Omental fat pad (tissue), 4 donors: Measurements from ENCODE around the gene GLRA3. TPM values are rescaled to one million over a fixed set of nuclear protein-coding genes. Genes with fewer than 3 reads are reported as not detected.

Experiments
- ATAC-seq: fragments of 150-250 bp; one replicate; pipeline ENCODE4 v1.9.1; 2016; ENCODE audit warnings: mild to moderate bottlenecking, moderate library complexity; ENCODE audit not compliant: low FRiP score
- DNase-seq: peaks from one replicate; pipeline ENCODE4 v3.0.0-alpha.2; 2019; ENCODE audit warnings: low spot score
- CTCF ChIP-seq, 3 donors: fragments of 450-650 bp; IDR thresholded peaks; one replicate each; pipeline ENCODE4 v1.5.1; 2016 to 2017; ENCODE audit warnings: antibody characterized with exemption in 3 of 3, mild to moderate bottlenecking in 3 of 3, moderate library complexity in 2 of 3
- total RNA-seq, 4 donors: library from RNA; depleted of rRNA; stranded (reverse); fragments of >200 nt; gene quantifications; one replicate each; pipeline ENCODE4 v1.1.0, GENCODE V29; 2016

The GLRA3 gene
- total RNA-seq, 4 donors from 2014 or later, result not detected

- ATAC-seq (no peak), DNase-seq (no peak)
- TF ChIP-seq CTCF (IDR thresholded peaks at IDR 0.05), result no peak
Observed at GRCh38 chr4:174867903-174868302, 38.9 kb upstream of the GLRA3 start.

- DNase-seq, result no peak
- no peak for ATAC-seq
- TF ChIP-seq CTCF (IDR thresholded peaks at IDR 0.05), result no peak
Observed at GRCh38 chr4:174865418-174865985, 36.5 kb upstream of the GLRA3 start.

- no peak for TF ChIP-seq CTCF (IDR thresholded peaks at IDR 0.05)
- ATAC-seq (no peak), DNase-seq (no peak)
Observed at GRCh38 chr4:174864031-174864430, 35.0 kb upstream of the GLRA3 start.

GRCh38 chr4:174860588-174860987 is 31.5 kb upstream of the GLRA3 start:
- DNase-seq (no peak), ATAC-seq (no peak)
- TF ChIP-seq CTCF (IDR thresholded peaks at IDR 0.05), result no peak

- no peak for TF ChIP-seq CTCF (IDR thresholded peaks at IDR 0.05)
- ATAC-seq, result no peak
- DNase-seq, result no peak
Observed at GRCh38 chr4:174859904-174860303, 30.9 kb upstream of the GLRA3 start.

- no peak for ATAC-seq
- no peak for DNase-seq
- TF ChIP-seq CTCF (IDR thresholded peaks at IDR 0.05), result no peak
Observed at GRCh38 chr4:174856926-174857800, 28.1 kb upstream of the GLRA3 start.

- TF ChIP-seq CTCF (IDR thresholded peaks at IDR 0.05), result no peak
- ATAC-seq, result no peak
- DNase-seq, result no peak
Observed at GRCh38 chr4:174855050-174855449, 26.0 kb upstream of the GLRA3 start.
